GM19043 (cell line): ENCODE data around the gene PNCK.
"Not testable (repeated sequence)": the region's sequence is repeated elsewhere in the genome, so short reads cannot be mapped to it uniquely, and the experiment has no call there.

Experiments
- ATAC-seq: cut with Tn5 transposase; IDR thresholded peaks from one replicate; pipeline ENCODE4 v1.9.1; 2021; ENCODE audit warnings: low read depth; ENCODE audit not compliant: unreplicated experiment

Gene PNCK

GRCh38 chrX:153687121-153688039, 13.8 kb upstream of the PNCK start, which contains the start of gene SLC6A8:
TSS of gene SLC6A8 (plus strand) at chrX:153687926. CDS start at chrX:153688575, 649 bp downstream.
- ATAC-seq = no peak

- no peak for ATAC-seq
Observed at GRCh38 chrX:153686711-153687110, 13.1 kb upstream of the PNCK start.

GRCh38 chrX:153685751-153686696, 12.4 kb upstream of the PNCK start:
- ATAC-seq = no peak

- ATAC-seq = no peak
Observed at GRCh38 chrX:153685156-153685536, 11.5 kb upstream of the PNCK start.

GRCh38 chrX:153684467-153685155, 11.0 kb upstream of the PNCK start:
- ATAC-seq = no peak

GRCh38 chrX:153683486-153683885, 9.9 kb upstream of the PNCK start:
- ATAC-seq = not testable (repeated sequence)

- ATAC-seq = no peak
Observed at GRCh38 chrX:153681175-153681574, 7.6 kb upstream of the PNCK start.

GRCh38 chrX:153674219-153674851, 722 bp upstream of the PNCK start:
- no peak for ATAC-seq

- ATAC-seq = no peak
Observed at GRCh38 chrX:153672531-153673427, 834 bp downstream of the PNCK start.

- no peak for ATAC-seq
Observed at GRCh38 chrX:153671589-153672530, 1.8 kb downstream of the PNCK start.

GRCh38 chrX:153670748-153671588, 2.6 kb downstream of the PNCK start:
- no peak for ATAC-seq

- no peak for ATAC-seq
Observed at GRCh38 chrX:153669901-153670731, 3.5 kb downstream of the PNCK start.

GRCh38 chrX:153669174-153669890, 4.3 kb downstream of the PNCK start:
- ATAC-seq = no peak

- no peak for ATAC-seq
Observed at GRCh38 chrX:153668423-153669173, 5.0 kb downstream of the PNCK start.

GRCh38 chrX:153667956-153668396, 5.6 kb downstream of the PNCK start:
- no peak for ATAC-seq
